HCT116 (cell line): ENCODE data around the gene NRSN1. TPM values are rescaled to one million over a fixed set of nuclear protein-coding genes. Genes with fewer than 3 reads are reported as not detected.

ENCODE experiments used
- ATAC-seq: fragments of 200-7000 bp; cut with Tn5 transposase; 2 replicates; pipeline ENCODE4 v1.9.1; 2020; ENCODE audit warnings: mild to moderate bottlenecking, moderate library complexity
- BruUV-seq: library from RNA; stranded (reverse); fragments of 400-500 nt; replicated peaks from 2 replicates; lab custom pipeline; 2021; lab: Mats Ljungman, UMichigan
- CTCF ChIA-PET: fragments of 300-600 bp; sonication (Branson Sonifier 250); formaldehyde crosslinking; loops from one replicate; lab custom pipeline; 2021; ENCODE audit warnings: antibody characterized with exemption; lab: Charles Lee
- POLR2A ChIA-PET: fragments of 300-600, 350-600 bp; sonication (Branson Sonifier 250); formaldehyde crosslinking; loops from one replicate; lab custom pipeline; 2021; ENCODE audit warnings: antibody characterized with exemption; lab: Charles Lee
- RAD21 ChIA-PET, 2 experiments: fragments of 300-600 bp; sonication (Branson Sonifier 250); formaldehyde crosslinking; loops; one replicate each; lab custom pipeline; 2023; ENCODE audit warnings: low total read pairs in 2 of 2; ENCODE audit not compliant: uncharacterized antibody in 2 of 2, unreplicated experiment in 2 of 2, low non-redundant PET in 1 of 2; lab: Charles Lee
- DNase-seq: peaks from one replicate; pipeline ENCODE4 v3.0.0-alpha.2; 2010; ENCODE audit warnings: low read depth, low spot score
- H2AFZ ChIP-seq: fragments of 200-600 bp; shearing (Covaris generic), sonication (generic); 2 replicates; pipeline ENCODE4 v1.6.1; 2017; ENCODE audit warnings: low read depth, mixed run types, mixed read lengths, antibody characterized with exemption, low read length; ENCODE audit not compliant: poor library complexity, severe bottlenecking
- H3K27ac ChIP-seq: 2 replicates; pipeline ENCODE4 v1.5.1; 2012; ENCODE audit warnings: low read depth, low read length
- H3K27me3 ChIP-seq: fragments of 200-600 bp; sonication (generic); 2 replicates; pipeline ENCODE4 v1.6.1; 2016; ENCODE audit warnings: mixed run types, low read length, mixed read lengths; ENCODE audit not compliant: insufficient read depth
- H3K36me3 ChIP-seq, 2 experiments: fragments of 200-500 bp in 1 of 2; fragments of 200-600 bp in 1 of 2; sonication (Bioruptor generic) in 1 of 2; sonication (generic) in 1 of 2; 2 replicates each; pipeline versions ENCODE4 v1.5.1 to v1.6.1; 2014 to 2016; ENCODE audit warnings: low read length in 2 of 2, inconsistent platforms in 1 of 2, mixed read lengths in 1 of 2, mixed run types in 1 of 2; ENCODE audit not compliant: insufficient read depth in 2 of 2, control insufficient read depth in 1 of 2
- H3K4me1 ChIP-seq, 2 experiments: fragments of 200-600 bp in 1 of 2; sonication (generic) in 1 of 2; 2 replicates each; pipeline versions ENCODE4 v1.5.1 to v1.6.1; 2012 to 2017; ENCODE audit warnings: low read length in 2 of 2, inconsistent platforms in 1 of 2, mild to moderate bottlenecking in 1 of 2, mixed read lengths in 1 of 2, mixed run types in 1 of 2, moderate library complexity in 1 of 2; ENCODE audit not compliant: insufficient read depth in 2 of 2, control insufficient read depth in 1 of 2
- H3K4me2 ChIP-seq: fragments of 200-600 bp; sonication (generic); 2 replicates; pipeline ENCODE4 v1.6.1; 2017; ENCODE audit warnings: mixed run types, low read length, mixed read lengths
- H3K4me3 ChIP-seq, 2 experiments: fragments of 200-600 bp in 1 of 2; sonication (generic) in 1 of 2; replicated peaks in 1 of 2; 2 replicates each; pipeline ENCODE4 v1.5.1; 2011 to 2016; ENCODE audit warnings: low read length in 2 of 2, control low read depth in 1 of 2, low read depth in 1 of 2, mild to moderate bottlenecking in 1 of 2, mixed read lengths in 1 of 2, mixed run types in 1 of 2
- H3K79me2 ChIP-seq: fragments of 200-600 bp; sonication (generic); 2 replicates; pipeline ENCODE4 v1.6.1; 2017; ENCODE audit warnings: mild to moderate bottlenecking, mixed run types, low read length, moderate library complexity, mixed read lengths; ENCODE audit not compliant: insufficient read depth
- H3K9ac ChIP-seq: fragments of 200-600 bp; sonication (generic); 2 replicates; pipeline ENCODE4 v1.6.1; 2016; ENCODE audit warnings: low read length, mixed read lengths
- H3K9me2 ChIP-seq: fragments of 200-600 bp; sonication (generic), shearing (Covaris generic); 2 replicates; pipeline ENCODE4 v1.6.1; 2017; ENCODE audit warnings: mixed run types, mild to moderate bottlenecking, moderate library complexity; ENCODE audit not compliant: insufficient read depth
- H3K9me3 ChIP-seq, 2 experiments: fragments of 200-500 bp in 1 of 2; fragments of 200-600 bp in 1 of 2; sonication (Bioruptor generic) in 1 of 2; sonication (generic) in 1 of 2; 2 replicates each; pipeline ENCODE4 v1.6.1; 2014 to 2017; ENCODE audit warnings: low read length in 2 of 2, mixed read lengths in 2 of 2, inconsistent platforms in 1 of 2, low read depth in 1 of 2, mild to moderate bottlenecking in 1 of 2, mixed run types in 1 of 2, moderate library complexity in 1 of 2; ENCODE audit not compliant: control insufficient read depth in 1 of 2, insufficient read depth in 1 of 2
- H4K20me1 ChIP-seq: fragments of 200-600 bp; sonication (generic), shearing (Covaris generic); 2 replicates; pipeline ENCODE4 v1.6.1; 2017; ENCODE audit warnings: mixed run types, mild to moderate bottlenecking, moderate library complexity; ENCODE audit not compliant: insufficient read depth
- CBX3 ChIP-seq: IDR thresholded peaks from 2 replicates; pipeline ENCODE4 v1.6.1; 2012; ENCODE audit warnings: low read depth
- EGR1 ChIP-seq: IDR thresholded peaks from 2 replicates; pipeline ENCODE4 v1.6.1; 2012; ENCODE audit warnings: low read depth
- REST ChIP-seq: IDR thresholded peaks from 2 replicates; pipeline ENCODE4 v1.6.1; 2012; ENCODE audit warnings: low read depth
- TCF7L2 ChIP-seq: IDR thresholded peaks from 2 replicates; pipeline ENCODE4 v1.7.0; 2011; ENCODE audit warnings: borderline replicate concordance, inconsistent platforms; ENCODE audit not compliant: insufficient read depth, insufficient read length; ENCODE audit errors: extremely low read depth
- ZFX ChIP-seq: fragments of 450-650 bp; IDR thresholded peaks from 2 replicates; pipeline ENCODE4 v1.6.1; 2017
- intact Hi-C: fragments of 100-400 bp; cut with micrococcal nuclease; formaldehyde crosslinking; loops from 2 replicates; pipeline ENCODE4 v1.10.0; 2022
- total RNA-seq: library from RNA; stranded (reverse); gene quantifications from one replicate; pipeline ENCODE4 v1.2.1, GENCODE V29; 2021; ENCODE audit not compliant: unreplicated experiment

The NRSN1 gene
- total RNA-seq, 1 experiment from 2014 or later: not detected

DNA sequence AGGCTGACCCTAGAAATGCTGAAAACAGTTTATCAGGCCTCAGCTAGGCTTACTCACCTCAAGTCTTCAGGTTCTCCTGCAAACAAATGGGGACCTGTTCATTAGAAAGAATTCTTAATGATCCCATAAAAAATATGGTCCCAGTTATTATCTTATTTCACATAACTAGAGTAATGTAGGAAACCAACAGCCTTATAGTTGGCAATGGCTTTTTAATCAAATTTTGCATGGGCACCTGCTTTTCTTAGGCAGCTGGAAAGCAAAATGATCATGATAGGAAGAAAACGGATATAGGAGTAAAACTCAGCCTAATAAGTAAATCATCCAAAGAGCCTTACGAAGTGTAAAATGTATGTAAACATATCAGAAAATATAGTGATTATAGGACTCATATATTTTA, 1.3 kb downstream of the NRSN1 start (continued):
- no peak for TF ChIP-seq ZFX
- TF ChIP-seq, all 23 proteins: peak for 0

GRCh38 chr6:24131751-24132150, 5.7 kb downstream of the NRSN1 start:
- H3K4me1 ChIP-seq: no peaks in the 10 kb centered on the region
- no TSS peak for BruUV-seq
- TF ChIP-seq REST (no peak), TCF7L2 (no peak), EGR1 (no peak), CBX3 (no peak)

More at GRCh38 chr6:24131751-24132150, 5.7 kb downstream of the NRSN1 start:
- DNase-seq (no peak), ATAC-seq (no peak)
- no peak overlapping the region for H3K4me2 ChIP-seq
- POLR2A ChIA-PET: no interaction called here
- no peak overlapping the region for H3K4me3 ChIP-seq
- no peaks in the 10 kb centered on the region for H3K27me3 ChIP-seq
- intact Hi-C loops: loop anchor here (5.0 kb wide), 1 partner anchor 64 kb away; no protein-coding TSS in a partner anchor
- no peaks in the 10 kb centered on the region for H3K36me3 ChIP-seq
- no peak overlapping the region for H3K27ac ChIP-seq
- no peaks in the 10 kb centered on the region for H3K79me2 ChIP-seq
- H2AFZ ChIP-seq: no peak overlapping the region
- no peaks in the 10 kb centered on the region for H4K20me1 ChIP-seq
- CTCF ChIA-PET: no interaction called here
- no peaks in the 10 kb centered on the region for H3K9me3 ChIP-seq
- H3K9me2 ChIP-seq: no peaks in the 10 kb centered on the region
- RAD21 ChIA-PET: no interaction called here
- no peak overlapping the region for H3K9ac ChIP-seq
